Epidermal melanocyte (primary cell): ENCODE data around the gene KLF16.
"Not testable (repeated sequence)": the region's sequence is repeated elsewhere in the genome, so short reads cannot be mapped to it uniquely, and the experiment has no call there.

Source experiments
- DNase-seq: peaks from one replicate; pipeline ENCODE4 v3.0.0; 2011; ENCODE audit warnings: low spot score; ENCODE audit not compliant: insufficient read length

KLF16 gene

GRCh38 chr19:1863328-1863637 is at the start of gene KLF16:
KLF16 (minus strand) TSS chr19:1863579; CDS start chr19:1863497, 82 bp downstream.
- DNase-seq, result no peak

DNA sequence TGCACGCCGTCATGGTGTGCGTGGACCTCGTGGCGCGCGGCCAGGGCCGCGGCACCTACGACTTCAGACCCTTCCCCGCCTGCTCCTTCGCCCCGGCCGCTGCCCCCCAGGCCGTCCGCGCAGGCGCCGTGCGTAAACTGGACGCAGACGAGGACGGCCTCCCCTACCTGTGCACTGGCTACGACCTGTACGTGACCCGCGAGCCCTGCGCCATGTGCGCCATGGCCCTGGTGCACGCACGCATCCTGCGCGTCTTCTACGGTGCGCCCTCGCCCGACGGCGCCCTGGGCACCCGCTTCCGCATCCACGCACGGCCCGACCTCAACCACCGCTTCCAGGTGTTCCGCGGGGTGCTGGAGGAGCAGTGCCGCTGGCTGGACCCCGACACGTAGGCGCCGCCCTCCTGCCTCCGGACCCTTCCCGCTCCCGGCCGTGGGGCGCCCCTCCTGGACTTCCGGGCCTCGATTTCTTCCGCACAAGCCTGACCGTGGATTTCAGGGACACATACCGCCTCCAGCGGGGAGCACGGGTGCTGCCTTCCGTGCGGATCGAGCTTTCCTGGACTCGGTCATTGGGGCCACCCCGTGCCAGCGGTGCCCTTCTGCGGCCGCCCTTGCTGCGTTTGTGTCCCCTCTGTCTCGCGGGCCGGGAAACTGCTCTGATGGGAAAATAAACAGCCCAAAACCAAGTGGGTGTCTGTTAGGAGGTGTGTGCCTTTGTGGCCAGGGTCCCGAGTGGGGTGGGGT is 49.6 kb upstream of the KLF16 start:
- DNase-seq, result no peak

- DNase-seq, result no peak
Measured at GRCh38 chr19:1911995-1912394, 48.6 kb upstream of the KLF16 start.

- DNase-seq, result no peak
Measured at GRCh38 chr19:1911098-1911497, 47.7 kb upstream of the KLF16 start.

DNA sequence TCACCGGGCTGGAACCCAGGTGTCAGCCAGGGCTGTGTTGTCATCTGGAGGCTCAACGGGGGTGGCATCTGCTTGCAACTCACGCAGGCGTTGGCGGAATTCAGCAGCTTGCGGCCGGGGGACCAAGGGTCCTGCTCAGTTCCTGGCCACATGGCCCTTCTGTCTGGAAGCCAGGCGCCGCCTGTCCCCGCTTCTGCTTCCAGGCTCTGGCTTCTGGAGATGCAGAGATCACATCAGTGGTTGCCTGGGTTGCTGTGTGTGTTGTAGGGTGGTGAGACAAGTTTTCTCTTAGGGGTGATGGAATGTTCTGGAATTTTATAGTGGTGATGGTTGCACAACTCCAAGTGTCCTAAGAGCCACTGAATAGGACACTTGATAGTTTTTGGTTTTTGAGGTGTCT is 46.8 kb upstream of the KLF16 start:
- DNase-seq, result no peak

DNA sequence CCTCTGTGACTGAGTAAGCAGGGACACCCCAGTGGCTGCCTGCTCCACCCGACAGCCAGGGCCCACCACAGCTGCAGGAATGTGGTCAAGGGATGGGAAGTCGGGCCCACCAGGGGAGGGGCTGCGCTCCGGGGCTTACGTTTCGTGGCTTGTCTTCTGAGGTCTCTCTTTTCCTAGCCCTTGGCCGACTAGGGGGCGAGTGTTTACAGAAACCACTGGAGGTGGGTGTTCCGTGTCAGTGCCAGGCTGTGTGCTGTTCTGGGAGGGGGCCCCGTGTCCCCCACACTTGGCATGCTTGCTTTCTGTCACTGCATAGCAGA is 46.3 kb upstream of the KLF16 start:
- no peak for DNase-seq

DNA sequence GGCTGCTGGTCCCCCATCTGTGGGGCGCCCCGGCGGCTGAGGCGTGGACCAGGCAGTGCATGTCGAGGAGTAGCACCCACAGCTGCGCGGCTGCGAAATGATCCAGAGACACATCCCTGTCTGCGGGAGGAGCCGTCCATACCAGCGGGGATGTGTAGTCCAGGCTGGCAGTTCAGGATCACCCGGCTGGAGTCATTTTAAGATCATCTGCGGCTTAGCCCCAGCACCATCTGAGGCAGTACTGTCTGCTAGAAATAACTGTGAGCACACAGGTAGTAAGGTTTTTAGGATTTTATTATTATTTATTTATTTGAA is 44.9 kb upstream of the KLF16 start:
- DNase-seq, result no peak

DNA sequence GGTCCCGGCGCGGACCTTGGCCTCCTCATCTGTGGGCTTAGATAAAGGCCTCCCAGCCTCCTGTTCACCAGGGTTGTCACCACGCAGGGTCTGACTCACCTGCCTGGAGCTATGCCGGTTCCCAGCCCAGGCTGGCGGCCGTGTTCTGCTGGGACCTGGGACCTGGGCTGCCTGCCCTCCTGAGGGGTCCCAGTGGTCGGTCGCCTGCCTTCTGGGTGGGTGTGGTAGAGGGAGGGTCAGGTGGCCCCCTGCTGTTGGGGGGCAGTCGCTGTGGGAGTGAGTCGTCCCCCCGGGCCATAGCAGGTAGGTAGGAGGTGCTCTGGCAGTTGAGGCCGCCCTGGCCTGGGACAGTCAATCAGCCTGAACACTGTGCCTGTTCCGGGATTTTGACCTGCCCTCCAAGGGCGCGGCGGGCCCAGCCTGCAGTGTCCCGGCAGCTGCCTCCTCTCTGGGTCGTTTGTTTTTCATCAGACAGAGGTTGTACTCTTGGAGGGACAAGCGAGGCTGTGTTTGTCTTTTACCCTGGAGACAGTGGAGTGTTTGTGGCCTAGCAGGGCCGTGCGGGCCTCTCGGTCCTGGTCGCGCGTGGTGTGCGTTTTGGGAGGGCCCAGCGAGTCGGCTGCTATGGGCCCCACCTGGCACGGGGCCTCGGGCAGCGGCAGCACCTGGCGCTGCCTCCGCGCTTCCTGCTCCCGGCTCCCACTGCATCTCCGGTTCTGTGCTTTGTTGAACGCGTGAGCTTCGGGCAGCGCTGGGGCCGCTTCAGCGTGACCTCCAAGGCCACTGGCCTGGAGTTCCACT is 44.4 kb upstream of the KLF16 start:
- no peak for DNase-seq

- DNase-seq, result no peak
Measured at GRCh38 chr19:1906985-1907562, 43.7 kb upstream of the KLF16 start.

DNA sequence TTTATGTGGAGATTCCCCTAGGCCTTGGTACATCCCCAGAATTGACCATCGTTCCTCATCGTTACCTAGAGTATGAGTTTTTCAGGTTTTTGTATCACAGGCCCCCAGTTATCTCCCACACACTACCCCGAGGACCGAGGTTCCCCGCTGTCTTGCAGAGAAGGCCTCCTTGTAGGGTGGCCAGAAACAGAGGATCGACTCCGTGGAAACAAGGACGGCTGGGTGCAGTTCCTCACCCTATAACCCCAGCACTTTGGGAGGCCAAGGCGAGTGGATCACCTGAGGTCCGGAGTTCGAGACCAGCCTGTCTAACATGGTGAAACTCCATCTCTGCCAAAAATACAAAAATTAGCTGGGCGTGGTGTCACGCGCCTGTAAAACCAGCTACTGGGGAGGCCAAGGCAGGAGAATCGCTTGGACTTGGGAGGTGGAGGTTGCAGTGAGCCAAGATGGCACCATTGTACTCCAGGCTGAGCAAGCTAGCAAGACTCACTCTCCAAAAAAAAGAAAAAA is 42.5 kb upstream of the KLF16 start:
- DNase-seq, result no peak

GRCh38 chr19:1905110-1905862 is 41.9 kb upstream of the KLF16 start, which contains the start of the genes ADAT3 and SCAMP4:
ADAT3 (plus strand) TSS chr19:1905399; CDS start chr19:1912048, 6,649 bp downstream.
SCAMP4 (plus strand) TSS chr19:1905399; CDS start chr19:1915020, 9,621 bp downstream.
- peak; percentile 88 for DNase-seq

GRCh38 chr19:1904860-1905109 is 41.4 kb upstream of the KLF16 start:
- no peak for DNase-seq

- no peak for DNase-seq
Measured at GRCh38 chr19:1902923-1903322, 39.5 kb upstream of the KLF16 start.

- DNase-seq, result no peak
Measured at GRCh38 chr19:1901940-1902404, 38.6 kb upstream of the KLF16 start.

- DNase-seq, result no peak
Measured at GRCh38 chr19:1896508-1896907, 33.1 kb upstream of the KLF16 start.

GRCh38 chr19:1893791-1894190 is 30.4 kb upstream of the KLF16 start:
- DNase-seq, result no peak

DNA sequence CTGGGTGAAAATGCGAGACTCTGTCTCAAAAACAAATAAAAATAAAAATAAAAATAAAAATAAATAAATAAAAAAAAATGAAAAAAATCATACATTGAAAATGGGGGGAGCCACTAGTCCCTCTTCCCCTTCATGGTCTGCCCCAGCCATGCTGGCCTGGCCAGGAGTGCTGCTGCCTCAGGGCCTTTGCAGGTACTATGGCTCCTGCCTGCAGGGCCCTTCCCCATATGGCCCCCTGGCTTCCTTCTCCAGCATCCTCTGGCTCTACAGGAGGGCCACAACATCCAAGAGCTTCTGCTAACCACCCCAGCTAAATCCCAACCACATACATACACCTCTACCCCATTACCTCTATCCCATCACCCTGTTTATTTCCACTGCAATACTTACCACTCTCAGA is 26.5 kb upstream of the KLF16 start:
- no peak for DNase-seq

GRCh38 chr19:1888385-1888784 is 25.0 kb upstream of the KLF16 start:
- no peak for DNase-seq

GRCh38 chr19:1886360-1886759 is 23.0 kb upstream of the KLF16 start:
- not testable (repeated sequence) for DNase-seq

DNA sequence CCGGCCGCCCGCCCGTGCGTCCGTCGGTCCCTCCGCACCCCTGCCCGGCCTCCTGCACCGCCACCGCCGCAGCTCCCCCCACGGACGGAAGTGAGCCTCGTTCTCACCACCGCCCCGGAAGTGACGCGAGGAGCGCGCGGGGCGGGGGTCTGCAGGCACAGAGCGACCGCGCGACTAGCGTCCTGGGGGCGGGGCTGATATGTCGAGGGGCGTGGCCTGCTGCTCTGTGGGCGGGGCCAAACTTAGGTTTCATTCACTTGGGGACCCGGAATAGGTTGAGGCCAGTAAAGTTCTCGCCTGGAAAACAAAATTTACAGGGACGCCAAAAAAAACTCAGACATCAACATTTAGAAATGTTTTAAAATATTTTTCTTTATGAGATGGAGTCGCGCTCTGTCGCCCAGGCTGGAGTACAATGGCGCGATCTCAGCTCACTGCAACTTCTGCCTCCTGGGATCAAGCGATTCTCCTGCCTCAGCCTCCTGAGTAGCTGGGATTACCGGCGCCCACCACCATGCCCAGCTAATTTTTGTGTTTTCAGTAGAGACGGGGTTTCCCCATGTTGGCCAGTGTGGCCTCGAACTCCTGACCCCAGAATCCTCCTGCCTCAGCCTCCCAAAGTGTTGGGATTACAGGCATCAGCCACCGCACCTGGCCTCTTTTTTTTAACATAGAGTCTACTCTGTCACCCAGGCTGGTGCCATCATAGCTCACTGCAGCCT is 22.2 kb upstream of the KLF16 start, which contains the start of gene ABHD17A:
Gene ABHD17A, minus strand, starts transcription at position 99 of the 722 bp plus-strand sequence. CDS start 3,930 bp downstream, outside the sequence.
- DNase-seq, result peak; percentile 98

GRCh38 chr19:1884719-1885334 is 21.4 kb upstream of the KLF16 start:
- peak; percentile 22 for DNase-seq
